Spleen (tissue), 7 donors: ENCODE data around the gene CUEDC1.

Source experiments
- POLR2A ChIP-seq, 3 donors: fragments of 450-650 bp; IDR thresholded peaks; one replicate each; pipeline ENCODE4 v1.5.1; 2017; ENCODE audit warnings: antibody characterized with exemption in 3 of 3, mild to moderate bottlenecking in 1 of 3
- TF ChIP-seq, protein P1 (sequence below), 11 experiments: fragments of 200-600 bp in 7 of 11; fragments of 450-650 bp in 4 of 11; sonication (generic) in 4 of 11; IDR thresholded peaks in 8 of 11; conservative IDR thresholded peaks in 3 of 11; 1 replicate in 7 of 11; 2 replicates in 4 of 11; pipeline versions ENCODE4 v1.4.0 to v1.8.0; 2016 to 2021; ENCODE audit warnings: antibody characterized with exemption in 11 of 11, inconsistent platforms in 4 of 11, mild to moderate bottlenecking in 1 of 11
- donor health status: DM: no; HTN: no; CAD: no; lungs with moderate emphysema.
- donor health status: DM: no; HTN: no; CAD: no.
- donor health status: DM: no; HTN: no; CAD: no.

DNA sequence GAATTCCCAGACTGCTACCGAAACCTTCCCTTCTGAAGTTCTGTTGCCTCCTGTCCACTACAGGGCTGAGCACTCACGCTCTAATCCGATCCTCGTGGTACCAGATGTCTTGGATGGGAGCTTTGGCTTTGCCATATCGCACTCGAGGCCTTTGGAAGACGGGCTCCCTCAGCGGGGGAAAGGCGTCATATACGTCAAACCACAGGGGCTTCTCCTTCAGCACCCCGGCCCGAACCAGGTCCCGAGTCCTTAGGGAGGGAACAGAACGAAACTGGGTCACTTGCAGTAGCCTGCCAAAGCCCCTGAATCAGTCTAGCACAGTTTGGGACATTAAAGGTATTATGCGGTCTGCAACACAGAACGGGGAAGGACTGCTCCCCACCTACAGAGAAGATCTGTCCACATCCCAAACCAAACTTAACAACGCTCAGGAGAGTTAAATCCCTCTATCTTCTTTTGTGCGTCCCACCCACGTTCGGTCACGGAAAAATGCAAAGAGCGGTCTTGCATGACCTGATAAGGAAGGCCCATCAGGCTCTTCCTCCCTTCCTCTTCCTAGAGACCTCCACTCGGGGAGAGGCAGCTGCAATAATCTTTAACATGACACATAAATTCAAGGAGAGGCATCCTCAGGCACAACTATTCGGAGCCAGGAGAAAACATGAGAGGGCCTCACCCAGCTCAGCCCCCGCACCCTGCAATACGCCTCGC lies 105.9 kb downstream of the CUEDC1 start:
- TF ChIP-seq, protein P1, sequence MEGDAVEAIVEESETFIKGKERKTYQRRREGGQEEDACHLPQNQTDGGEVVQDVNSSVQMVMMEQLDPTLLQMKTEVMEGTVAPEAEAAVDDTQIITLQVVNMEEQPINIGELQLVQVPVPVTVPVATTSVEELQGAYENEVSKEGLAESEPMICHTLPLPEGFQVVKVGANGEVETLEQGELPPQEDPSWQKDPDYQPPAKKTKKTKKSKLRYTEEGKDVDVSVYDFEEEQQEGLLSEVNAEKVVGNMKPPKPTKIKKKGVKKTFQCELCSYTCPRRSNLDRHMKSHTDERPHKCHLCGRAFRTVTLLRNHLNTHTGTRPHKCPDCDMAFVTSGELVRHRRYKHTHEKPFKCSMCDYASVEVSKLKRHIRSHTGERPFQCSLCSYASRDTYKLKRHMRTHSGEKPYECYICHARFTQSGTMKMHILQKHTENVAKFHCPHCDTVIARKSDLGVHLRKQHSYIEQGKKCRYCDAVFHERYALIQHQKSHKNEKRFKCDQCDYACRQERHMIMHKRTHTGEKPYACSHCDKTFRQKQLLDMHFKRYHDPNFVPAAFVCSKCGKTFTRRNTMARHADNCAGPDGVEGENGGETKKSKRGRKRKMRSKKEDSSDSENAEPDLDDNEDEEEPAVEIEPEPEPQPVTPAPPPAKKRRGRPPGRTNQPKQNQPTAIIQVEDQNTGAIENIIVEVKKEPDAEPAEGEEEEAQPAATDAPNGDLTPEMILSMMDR (IDR thresholded peaks at IDR 0.05 in 8 of 11, conservative IDR thresholded peaks at IDR 0.05 in 3 of 11) = no peak
- TF ChIP-seq POLR2A (IDR thresholded peaks at IDR 0.05) = no peak
